ENCODE data around the gene PMEL.

Gene PMEL

DNA sequence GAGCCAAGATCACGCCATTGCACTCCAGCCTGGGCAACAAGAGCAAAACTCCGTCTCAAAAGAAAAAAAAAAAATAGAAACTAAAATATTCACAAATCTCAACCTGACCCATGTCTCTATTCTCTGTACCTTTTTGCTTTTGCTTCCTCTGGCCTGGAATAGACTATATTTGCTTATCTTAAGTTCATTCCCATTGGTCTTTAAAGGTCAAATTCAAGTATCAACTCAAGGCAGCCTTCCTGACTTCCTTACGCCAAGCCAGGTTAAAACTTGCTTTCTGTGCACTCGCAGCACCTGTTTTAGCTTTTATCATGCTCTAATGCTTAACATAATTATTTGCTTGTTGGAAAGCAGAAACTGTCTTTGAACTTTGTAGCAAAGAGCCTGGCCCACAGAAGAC, 52.9 kb downstream of the PMEL start:
- no peak for DNase-seq

DNA sequence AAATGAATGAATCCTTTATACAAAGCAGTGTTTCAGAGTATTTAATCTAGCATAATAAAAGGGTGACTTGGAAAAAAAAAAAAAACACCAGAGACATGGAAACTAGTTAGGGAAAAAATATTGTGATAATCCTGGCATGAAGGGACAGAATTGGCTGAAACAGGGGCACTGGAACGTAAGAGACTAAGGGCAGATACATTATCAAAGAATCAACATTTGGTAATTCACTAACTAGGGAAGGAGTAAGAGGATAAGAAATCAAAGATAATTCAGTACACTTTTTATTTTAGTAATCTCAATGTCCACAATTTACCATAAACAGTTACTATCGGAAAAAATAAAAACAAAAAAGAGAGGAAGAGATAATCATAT, 56.3 kb downstream of the PMEL start:
- DNase-seq = no peak

DNA sequence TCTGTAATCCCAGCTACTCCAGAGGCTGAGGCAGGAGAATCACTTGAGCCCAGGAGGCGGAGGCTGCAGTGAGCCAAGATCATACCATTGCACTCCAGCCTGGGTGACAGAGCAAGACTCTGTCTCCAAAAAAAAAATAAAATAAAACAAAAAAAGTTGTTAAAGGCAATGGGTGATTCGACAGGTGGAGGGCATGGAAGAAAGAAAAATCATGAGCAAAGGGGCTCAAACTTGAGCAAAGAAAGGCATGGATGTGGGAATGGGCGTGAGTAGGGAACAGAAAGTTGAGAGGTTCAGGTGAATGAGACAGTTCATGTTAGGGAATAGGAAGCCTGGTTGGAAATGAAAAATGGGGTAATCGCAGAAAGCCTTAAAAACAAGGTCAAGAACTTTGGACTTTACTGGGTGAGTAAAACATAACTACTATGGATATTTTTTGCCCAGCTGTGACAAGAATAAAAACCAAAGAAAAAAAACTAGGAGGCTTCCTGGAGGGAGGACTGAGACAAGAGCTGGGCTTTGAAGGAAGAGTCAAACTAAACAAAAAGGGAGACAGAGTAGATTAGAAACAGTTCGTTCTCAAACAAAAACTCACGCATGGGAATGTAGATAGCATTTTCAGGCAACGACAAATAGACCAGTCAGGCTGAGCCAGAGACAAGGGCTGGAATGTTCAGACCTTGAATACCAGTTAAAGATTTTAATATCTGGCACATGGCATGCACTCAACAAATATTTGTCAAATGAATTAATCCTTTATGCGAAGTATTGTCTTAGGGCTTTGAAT, 56.9 kb downstream of the PMEL start:
- no peak for DNase-seq

GRCh38 chr12:55906056-55906455, 59.8 kb downstream of the PMEL start:
- no peak for DNase-seq
